GM15510 (cell line): Measurements from ENCODE around the gene ZNF747.

ENCODE experiments used
- POLR2A ChIP-seq: IDR thresholded peaks from 3 replicates; pipeline ENCODE4 v1.6.1; 2011; ENCODE audit warnings: borderline replicate concordance; ENCODE audit not compliant: insufficient read length; ENCODE audit errors: extremely low read depth

ZNF747 gene

DNA sequence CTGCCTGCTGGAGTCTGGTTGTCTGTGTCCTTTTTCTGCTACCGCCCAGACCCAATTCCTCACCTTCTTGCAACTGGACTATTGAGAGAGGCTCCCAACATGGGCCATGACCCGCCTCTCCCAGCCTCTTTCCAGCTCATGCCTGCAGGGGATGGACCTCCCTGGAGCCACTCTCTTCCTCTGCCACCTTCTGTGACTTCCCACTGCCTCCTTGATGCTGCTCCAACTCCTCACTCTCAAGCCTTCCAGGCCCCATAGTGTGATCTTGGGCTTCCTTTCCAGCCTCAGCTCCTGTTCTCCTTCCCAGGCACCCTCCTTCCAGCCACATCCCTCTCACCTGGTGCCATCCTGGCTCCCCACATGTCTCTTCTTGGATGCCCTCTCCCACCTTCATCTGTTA lies 19.4 kb downstream of the ZNF747 start:
- TF ChIP-seq POLR2A = no peak

GRCh38 chr16:30511509-30511908 lies 23.1 kb downstream of the ZNF747 start:
- TF ChIP-seq POLR2A = no peak

- no peak for TF ChIP-seq POLR2A
Observed at GRCh38 chr16:30510376-30510938, 24.2 kb downstream of the ZNF747 start.

GRCh38 chr16:30509081-30509765 lies 25.4 kb downstream of the ZNF747 start:
- no peak for TF ChIP-seq POLR2A

- no peak for TF ChIP-seq POLR2A
Observed at GRCh38 chr16:30503403-30504296, 31.0 kb downstream of the ZNF747 start.

DNA sequence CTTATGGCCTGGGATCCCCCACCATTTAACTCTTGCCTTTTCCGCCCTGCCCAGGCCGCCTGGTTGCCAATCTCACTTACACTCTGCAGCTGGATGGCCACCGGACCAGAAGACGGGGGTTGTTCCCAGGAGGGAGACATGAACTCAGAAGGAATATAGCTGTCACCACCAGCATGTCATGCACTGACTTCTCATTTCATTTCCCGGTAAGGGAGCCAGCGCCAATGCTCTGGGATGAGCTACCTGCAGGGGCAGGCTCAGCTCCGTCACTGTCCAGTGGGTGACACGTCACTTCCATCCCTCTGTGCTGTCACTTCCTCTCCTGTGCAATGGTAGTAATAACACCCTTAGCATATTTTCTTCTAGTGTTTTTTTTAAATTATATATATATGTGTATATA lies 35.4 kb downstream of the ZNF747 start:
- TF ChIP-seq POLR2A = no peak

DNA sequence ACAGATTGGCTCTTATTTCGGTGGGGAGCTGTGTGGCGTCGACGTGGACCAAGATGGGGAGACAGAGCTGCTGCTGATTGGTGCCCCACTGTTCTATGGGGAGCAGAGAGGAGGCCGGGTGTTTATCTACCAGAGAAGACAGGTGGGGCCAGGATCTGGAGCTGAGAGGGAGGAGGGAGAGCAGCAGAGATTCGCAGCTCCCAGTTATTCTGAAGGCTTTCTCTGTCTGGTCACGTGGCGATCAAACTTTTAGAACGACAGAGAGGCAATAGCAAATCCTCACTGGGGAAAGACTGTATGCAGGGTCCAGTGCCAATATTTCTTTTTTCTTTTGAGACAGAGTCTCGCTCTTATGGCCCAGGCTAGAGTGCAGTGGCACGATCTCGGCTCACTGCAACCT lies 39.9 kb downstream of the ZNF747 start:
- TF ChIP-seq POLR2A = no peak

DNA sequence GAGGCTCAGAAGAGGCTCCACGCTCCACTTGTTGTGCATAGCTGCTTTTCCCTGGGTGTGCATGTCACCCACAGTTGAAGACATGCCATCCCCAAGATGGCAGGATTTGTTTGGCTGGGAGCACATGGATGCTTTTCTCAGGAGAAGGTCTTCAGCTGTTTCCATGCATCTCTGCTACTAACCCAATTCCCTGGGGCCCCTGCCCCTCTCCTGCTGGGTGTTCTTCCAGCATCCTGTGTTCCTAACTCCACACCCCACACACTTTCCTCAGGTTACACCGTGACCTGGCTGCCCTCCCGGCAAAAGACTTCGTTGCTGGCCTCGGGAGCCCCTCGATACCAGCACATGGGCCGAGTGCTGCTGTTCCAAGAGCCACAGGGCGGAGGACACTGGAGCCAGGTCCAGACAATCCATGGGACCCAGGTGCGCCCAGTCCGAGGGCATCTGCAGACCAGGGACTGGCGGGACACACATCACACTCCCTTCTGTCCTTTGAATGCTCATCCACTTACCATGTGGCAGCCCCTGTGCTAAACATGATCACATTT lies 40.6 kb downstream of the ZNF747 start:
- no peak for TF ChIP-seq POLR2A

DNA sequence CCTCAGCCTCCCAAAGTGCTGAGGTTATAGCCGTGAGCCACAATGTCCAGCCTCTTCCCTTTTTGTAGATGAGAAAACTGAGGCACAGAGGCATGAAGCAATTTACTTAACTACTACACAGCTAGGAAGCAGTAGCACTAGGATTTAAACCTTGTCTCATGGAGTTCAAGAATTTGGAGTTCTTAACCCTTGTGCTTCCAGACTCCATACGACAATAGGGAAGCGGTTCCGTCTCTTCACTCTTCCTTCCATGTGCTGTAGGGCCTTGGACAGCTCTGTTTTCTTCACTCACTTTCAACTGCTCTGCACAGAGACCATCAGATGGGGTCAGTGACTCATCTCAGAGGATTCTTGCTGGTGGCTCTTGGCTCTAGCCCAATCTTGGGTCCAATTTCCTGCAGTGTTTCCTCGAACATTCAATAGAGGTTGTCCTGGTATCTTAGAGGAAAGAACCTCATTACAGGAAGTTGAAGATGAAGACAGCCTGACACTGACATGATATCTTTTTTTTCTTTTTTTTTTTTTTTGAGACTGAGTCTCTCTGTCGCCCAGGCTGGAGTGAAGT lies 42.8 kb downstream of the ZNF747 start:
- no peak for TF ChIP-seq POLR2A

GRCh38 chr16:30491229-30491628 lies 43.4 kb downstream of the ZNF747 start:
- no peak for TF ChIP-seq POLR2A

DNA sequence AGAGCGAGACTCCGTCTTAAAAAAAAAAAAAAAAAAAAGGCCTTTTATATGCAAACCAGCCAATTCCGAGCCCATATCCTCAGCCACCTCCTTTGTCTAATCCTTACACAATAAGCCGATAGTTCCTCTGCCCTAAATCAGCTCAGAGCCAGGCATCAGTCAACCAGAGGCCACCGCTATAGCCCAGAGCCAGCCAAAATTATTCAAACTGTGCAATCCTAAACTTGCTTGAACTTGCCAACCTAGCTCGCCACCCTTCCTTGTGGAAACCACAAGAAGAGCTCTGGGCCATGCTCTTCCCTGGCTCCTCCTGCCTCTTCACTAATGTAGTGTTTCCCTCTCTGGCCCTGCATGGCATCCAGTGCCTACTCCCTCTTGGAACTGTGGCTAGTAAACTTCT lies 44.4 kb downstream of the ZNF747 start:
- no peak for TF ChIP-seq POLR2A

DNA sequence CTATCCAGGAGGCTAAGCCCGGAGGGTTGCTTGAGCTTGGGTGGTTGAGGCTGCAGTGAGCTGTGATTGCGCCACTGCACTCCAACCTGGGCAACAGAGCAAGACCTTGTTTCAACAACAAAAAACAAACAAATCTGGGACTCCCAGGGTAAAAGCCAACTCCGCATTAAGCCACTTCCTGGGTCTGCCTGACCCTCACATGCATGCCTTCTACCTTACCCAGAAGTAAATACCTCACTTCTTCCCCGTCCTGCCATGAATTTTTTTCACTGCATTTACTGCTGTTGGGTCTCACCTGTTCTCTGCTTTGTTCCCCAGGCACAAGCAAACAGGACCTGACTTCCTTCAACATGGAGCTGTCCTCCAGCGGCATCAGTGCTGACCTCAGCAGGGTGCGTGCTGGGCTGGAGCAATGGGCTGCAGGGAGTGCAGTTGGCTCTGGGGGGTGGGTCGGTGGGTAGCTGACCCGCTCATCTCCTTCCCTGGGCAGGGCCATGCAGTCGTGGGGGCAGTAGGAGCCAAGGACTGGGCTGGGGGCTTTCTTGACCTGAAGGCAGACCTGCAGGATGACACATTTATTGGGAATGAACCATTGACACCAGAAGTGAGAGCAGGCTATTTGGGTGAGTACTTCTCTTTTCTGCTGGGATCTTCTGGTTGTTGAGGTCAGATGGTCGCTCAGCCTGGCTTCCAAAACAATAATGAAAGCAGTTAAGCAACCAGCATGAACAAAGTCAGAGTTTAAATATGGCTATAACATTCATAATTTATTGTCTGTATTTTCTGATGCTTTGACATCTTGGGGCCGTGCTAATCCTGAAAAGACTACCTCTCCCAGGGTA lies 45.7 kb downstream of the ZNF747 start:
- TF ChIP-seq POLR2A = no peak

DNA sequence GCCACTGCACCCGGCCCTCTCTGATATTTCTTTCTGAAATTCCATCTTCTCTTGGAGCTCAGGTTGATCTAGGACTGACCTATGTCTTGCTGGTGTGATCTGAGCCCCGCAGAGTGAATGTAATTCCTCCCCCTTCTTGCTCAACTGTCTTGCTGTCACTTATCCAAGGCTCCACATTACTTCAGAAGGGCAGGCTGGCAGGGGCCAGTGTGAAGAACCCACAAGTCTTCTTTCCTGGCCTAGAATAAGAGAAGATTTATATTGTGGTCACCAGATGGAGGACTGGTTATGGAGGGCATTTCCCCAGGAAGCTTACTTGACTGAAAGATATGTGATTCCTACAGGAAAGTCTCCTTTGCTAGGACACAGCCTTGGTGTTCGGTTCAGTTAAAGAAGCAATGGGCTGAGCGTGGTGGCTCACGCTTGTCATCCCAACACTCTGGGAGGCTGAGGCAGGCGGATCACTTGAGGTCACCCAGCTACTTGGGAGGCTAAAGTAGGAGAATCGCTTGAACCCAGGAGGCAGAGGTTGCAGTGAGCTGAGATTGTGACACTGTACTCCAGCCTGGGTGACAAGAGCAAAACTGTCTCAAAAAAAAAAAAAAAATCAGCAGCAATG lies 48.7 kb downstream of the ZNF747 start:
- no peak for TF ChIP-seq POLR2A

DNA sequence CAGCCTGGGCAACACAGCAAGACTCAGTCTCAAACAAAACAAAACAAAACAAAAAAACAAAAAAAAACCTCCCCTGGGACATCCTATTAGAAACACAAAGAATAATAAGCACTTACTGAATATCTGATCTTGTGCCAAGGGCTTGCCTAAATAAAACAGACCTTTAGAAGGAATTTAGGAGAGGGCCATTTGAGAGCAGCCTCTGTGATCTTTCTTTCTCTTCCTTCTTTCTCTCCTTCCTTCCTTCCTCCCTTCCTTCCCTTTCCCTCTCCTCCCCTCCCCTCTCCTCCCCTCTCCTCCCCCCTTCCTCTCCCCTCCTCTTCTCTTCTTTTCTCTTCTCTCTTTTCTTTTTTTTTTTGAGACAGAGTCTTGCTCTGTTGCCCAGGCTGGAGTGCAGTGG lies 49.8 kb downstream of the ZNF747 start:
- TF ChIP-seq POLR2A = no peak

- TF ChIP-seq POLR2A = no peak
Observed at GRCh38 chr16:30482366-30482765, 52.3 kb downstream of the ZNF747 start.

DNA sequence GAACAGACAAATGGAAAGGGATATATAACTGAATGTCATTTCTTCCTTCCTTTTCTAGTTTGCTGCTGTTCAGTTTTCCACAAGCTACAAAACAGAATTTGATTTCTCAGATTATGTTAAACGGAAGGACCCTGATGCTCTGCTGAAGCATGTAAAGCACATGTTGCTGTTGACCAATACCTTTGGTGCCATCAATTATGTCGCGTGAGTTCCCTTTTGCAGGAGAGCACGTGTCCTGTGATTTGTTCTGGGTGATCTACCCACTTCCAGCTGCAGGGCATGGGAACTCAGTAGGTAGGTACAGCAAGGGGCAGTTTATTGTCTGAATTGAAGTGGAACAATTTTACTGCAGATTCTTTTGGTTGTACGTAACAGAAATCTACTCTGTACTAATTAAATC lies 53.3 kb downstream of the ZNF747 start:
- TF ChIP-seq POLR2A = no peak
